GM23248 (cell line): ENCODE measurements around the gene CCDC183.

Experiments used
- EZH2 ChIP-seq: fragments of 200-600 bp; sonication (generic); IDR thresholded peaks from 2 replicates; pipeline ENCODE4 v1.6.1; 2018; ENCODE audit warnings: antibody characterized with exemption, mild to moderate bottlenecking; ENCODE audit not compliant: insufficient read depth, poor library complexity, severe bottlenecking
- EZH2phosphoT487 ChIP-seq: fragments of 200-600 bp; sonication (generic); IDR thresholded peaks from 2 replicates; pipeline ENCODE4 v1.6.1; 2018; ENCODE audit warnings: antibody characterized with exemption, moderate library complexity, mild to moderate bottlenecking, low read depth; ENCODE audit not compliant: insufficient read depth

DNA sequence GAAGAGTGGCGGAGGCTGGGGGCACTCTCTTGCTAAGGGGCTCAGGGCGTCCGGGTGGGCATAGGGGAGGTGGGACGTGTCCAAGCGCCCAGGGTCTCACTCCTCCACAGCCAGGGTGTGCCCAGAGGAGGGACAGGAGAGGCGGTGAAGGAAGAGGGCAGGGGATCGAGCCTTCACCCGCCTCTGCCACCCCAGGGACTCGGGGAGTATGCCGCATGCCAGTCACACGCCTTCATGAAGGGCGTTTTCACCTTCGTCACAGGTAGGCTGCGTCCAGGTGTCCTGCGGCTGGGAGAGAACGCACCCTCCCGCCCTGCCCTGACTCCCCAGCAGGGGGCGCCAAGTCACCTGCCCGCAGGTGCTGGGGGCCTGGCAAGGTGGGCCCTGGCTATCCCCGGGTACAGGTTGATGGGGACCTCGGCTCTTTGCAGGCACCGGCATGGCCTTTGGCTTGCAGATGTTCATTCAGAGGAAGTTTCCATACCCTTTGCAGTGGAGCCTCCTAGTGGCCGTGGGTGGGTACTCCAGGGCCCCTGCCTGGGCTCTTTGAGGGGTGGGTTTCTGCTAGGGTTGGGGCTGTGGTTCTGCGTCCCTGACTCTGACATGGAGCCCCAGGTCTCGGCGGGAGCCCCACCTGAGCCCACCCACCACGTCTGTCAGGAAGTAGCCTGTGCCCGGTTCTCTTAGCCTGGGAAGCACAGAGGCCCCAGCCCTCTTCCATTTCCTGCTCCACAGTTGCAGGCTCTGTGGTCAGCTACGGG, 4.4 kb upstream of the CCDC183 start:
- TF ChIP-seq EZH2 (no peak), EZH2phosphoT487 (no peak)
